H9 (cell line): Measurements from ENCODE around the gene KCTD7. TPM values are rescaled to one million over a fixed set of nuclear protein-coding genes. Genes with fewer than 3 reads are reported as not detected.
"Not testable (repeated sequence)": the region's sequence is repeated elsewhere in the genome, so short reads cannot be mapped to it uniquely, and the experiment has no call there.

ENCODE experiments used
- DNase-seq: peaks from one replicate; pipeline ENCODE4 v3.0.0-alpha.2; 2017
- H2AFZ ChIP-seq: one replicate; pipeline ENCODE4 v1.6.1; 2013; ENCODE audit warnings: mild to moderate bottlenecking, low read length, control low read depth, moderate library complexity
- H2AK5ac ChIP-seq: 2 replicates; pipeline ENCODE4 v1.6.1; 2013; ENCODE audit warnings: low read length, control low read depth, mixed read lengths; ENCODE audit not compliant: insufficient read length
- H2BK120ac ChIP-seq: one replicate; pipeline ENCODE4 v1.6.1; 2013; ENCODE audit warnings: low read depth, mild to moderate bottlenecking, low read length, control low read depth, inconsistent platforms; ENCODE audit not compliant: poor library complexity, severe bottlenecking
- H2BK12ac ChIP-seq: 2 replicates; pipeline ENCODE4 v1.6.1; 2013; ENCODE audit warnings: low read length, control low read depth, mixed read lengths, low read depth; ENCODE audit not compliant: insufficient read length
- H2BK15ac ChIP-seq: 2 replicates; pipeline ENCODE4 v1.6.1; 2013; ENCODE audit warnings: low read depth, low read length, control low read depth
- H2BK20ac ChIP-seq: one replicate; pipeline ENCODE4 v1.6.1; 2013; ENCODE audit warnings: low read depth, mild to moderate bottlenecking, low read length, control low read depth, inconsistent platforms; ENCODE audit not compliant: poor library complexity, severe bottlenecking
- H2BK5ac ChIP-seq: 2 replicates; pipeline ENCODE4 v1.6.1; 2013; ENCODE audit warnings: low read length, control low read depth, mixed read lengths; ENCODE audit not compliant: insufficient read length
- H3K14ac ChIP-seq: 2 replicates; pipeline ENCODE4 v1.6.1; 2013; ENCODE audit warnings: low read length, control low read depth; ENCODE audit not compliant: insufficient read depth
- H3K18ac ChIP-seq: 2 replicates; pipeline ENCODE4 v1.6.1; 2013; ENCODE audit warnings: low read depth, mild to moderate bottlenecking, mixed read lengths, low read length, control low read depth; ENCODE audit not compliant: insufficient read length
- H3K23ac ChIP-seq: 2 replicates; pipeline ENCODE4 v1.6.1; 2013; ENCODE audit warnings: low read length, control low read depth, mixed read lengths, low read depth; ENCODE audit not compliant: insufficient read length
- H3K23me2 ChIP-seq: 2 replicates; pipeline ENCODE4 v1.6.1; 2013; ENCODE audit warnings: low read depth, mild to moderate bottlenecking, mixed read lengths, low read length, control low read depth; ENCODE audit not compliant: insufficient read length, poor library complexity, severe bottlenecking
- H3K27ac ChIP-seq: 2 replicates; pipeline ENCODE4 v1.5.1; 2013; ENCODE audit warnings: low read length, control low read depth, mixed read lengths, low read depth; ENCODE audit not compliant: insufficient read length
- H3K27me3 ChIP-seq: 2 replicates; pipeline ENCODE4 v1.6.1; 2013; ENCODE audit warnings: low read length, control low read depth, inconsistent platforms; ENCODE audit not compliant: insufficient read depth
- H3K4ac ChIP-seq: 2 replicates; pipeline ENCODE4 v1.6.1; 2013; ENCODE audit warnings: low read depth, mild to moderate bottlenecking, control low read depth, inconsistent platforms, low read length, moderate library complexity
- H3K4me1 ChIP-seq: 2 replicates; pipeline ENCODE4 v1.6.1; 2013; ENCODE audit warnings: low read length, control low read depth, inconsistent platforms; ENCODE audit not compliant: insufficient read depth
- H3K4me2 ChIP-seq: 2 replicates; pipeline ENCODE4 v1.6.1; 2013; ENCODE audit warnings: low read length, control low read depth, mixed read lengths; ENCODE audit not compliant: insufficient read length, insufficient read depth
- H3K56ac ChIP-seq: 2 replicates; pipeline ENCODE4 v1.6.1; 2013; ENCODE audit warnings: low read depth, mild to moderate bottlenecking, mixed read lengths, low read length, control low read depth; ENCODE audit not compliant: insufficient read length
- H3K79me1 ChIP-seq: 2 replicates; pipeline ENCODE4 v1.6.1; 2013; ENCODE audit warnings: low read depth, mild to moderate bottlenecking, moderate library complexity, low read length, control low read depth, inconsistent platforms; ENCODE audit not compliant: insufficient read depth, poor library complexity, severe bottlenecking
- H3K79me2 ChIP-seq: 2 replicates; pipeline ENCODE4 v1.6.1; 2013; ENCODE audit warnings: low read length, control low read depth, inconsistent platforms; ENCODE audit not compliant: insufficient read depth
- H3K9ac ChIP-seq: 2 replicates; pipeline ENCODE4 v1.6.1; 2013; ENCODE audit warnings: low read length, control low read depth, mixed read lengths; ENCODE audit not compliant: insufficient read length; ENCODE audit errors: extremely low read depth
- H3K9me3 ChIP-seq: one replicate; pipeline ENCODE4 v1.6.1; 2013; ENCODE audit warnings: low read depth, low read length, inconsistent platforms; ENCODE audit not compliant: control insufficient read depth
- H3T11ph ChIP-seq: one replicate; pipeline ENCODE4 v1.6.1; 2013; ENCODE audit warnings: mild to moderate bottlenecking, low read length, control low read depth, inconsistent platforms
- H4K20me1 ChIP-seq: one replicate; pipeline ENCODE4 v1.6.1; 2013; ENCODE audit not compliant: control insufficient read depth, insufficient read length, insufficient read depth
- H4K5ac ChIP-seq: 2 replicates; pipeline ENCODE4 v1.6.1; 2013; ENCODE audit warnings: low read depth, mild to moderate bottlenecking, mixed read lengths, low read length, control low read depth; ENCODE audit not compliant: insufficient read length
- H4K8ac ChIP-seq: replicated peaks from 2 replicates; pipeline ENCODE4 v1.6.1; 2013; ENCODE audit warnings: low read length, control low read depth, mixed read lengths, low read depth; ENCODE audit not compliant: insufficient read length
- H4K91ac ChIP-seq: 2 replicates; pipeline ENCODE4 v1.6.1; 2013; ENCODE audit warnings: low read depth, mild to moderate bottlenecking, moderate library complexity, mixed read lengths, low read length, control low read depth; ENCODE audit not compliant: insufficient read length
- H3K27ac Mint-ChIP-seq, 3 experiments: 2 replicates in 2 of 3; 3 replicates in 1 of 3; pipeline ENCODE4 v1.8.0; 2020 to 2021; ENCODE audit warnings: mixed read lengths in 3 of 3, mild to moderate bottlenecking in 1 of 3, moderate library complexity in 1 of 3
- H3K27me3 Mint-ChIP-seq: 2 replicates; pipeline ENCODE4 v1.8.0; 2021; ENCODE audit warnings: low read depth, mild to moderate bottlenecking, moderate library complexity, mixed read lengths
- H3K36me3 Mint-ChIP-seq, 3 experiments: 2 replicates in 2 of 3; 3 replicates in 1 of 3; pipeline ENCODE4 v1.8.0; 2020 to 2021; ENCODE audit warnings: low read depth in 3 of 3, mixed read lengths in 3 of 3; ENCODE audit not compliant: insufficient read depth in 1 of 3
- H3K4me1 Mint-ChIP-seq, 2 experiments: 2 replicates each; pipeline ENCODE4 v1.8.0; 2020; ENCODE audit warnings: mixed read lengths in 2 of 2
- H3K4me3 Mint-ChIP-seq, 2 experiments: 2 replicates in 1 of 2; 3 replicates in 1 of 2; pipeline ENCODE4 v1.8.0; 2020 to 2021; ENCODE audit warnings: mild to moderate bottlenecking in 2 of 2, mixed read lengths in 2 of 2, moderate library complexity in 1 of 2
- H3K9me3 Mint-ChIP-seq, 2 experiments: 2 replicates in 1 of 2; 3 replicates in 1 of 2; pipeline ENCODE4 v1.8.0; 2020; ENCODE audit warnings: mild to moderate bottlenecking in 2 of 2, mixed read lengths in 2 of 2, moderate library complexity in 1 of 2
- WGBS: extraction: QIAGEN DNeasy Blood & Tissue Kit; methylation state at CpG from one replicate; pipeline ENCODE4 v1.1.7; 2013; ENCODE audit warnings: missing lambda C conversion rate, low lambda C conversion rate, mixed read lengths; ENCODE audit not compliant: insufficient read length; ENCODE audit errors: extremely low coverage; 5-methylcytosine and 5-hydroxymethylcytosine counted together
- total RNA-seq: library from RNA; stranded (reverse); gene quantifications from 2 replicates; pipeline ENCODE4 v1.2.1, GENCODE V29; 2021
- TF ChIP-seq, protein P1 (sequence below): fragments of 200-600 bp; sonication (generic); conservative IDR thresholded peaks from 3 replicates; pipeline ENCODE4 v1.8.0; 2021; ENCODE audit warnings: antibody characterized with exemption, mild to moderate bottlenecking

Gene KCTD7
- total RNA-seq, 1 experiment from 2014 or later = 8.9 TPM

DNA sequence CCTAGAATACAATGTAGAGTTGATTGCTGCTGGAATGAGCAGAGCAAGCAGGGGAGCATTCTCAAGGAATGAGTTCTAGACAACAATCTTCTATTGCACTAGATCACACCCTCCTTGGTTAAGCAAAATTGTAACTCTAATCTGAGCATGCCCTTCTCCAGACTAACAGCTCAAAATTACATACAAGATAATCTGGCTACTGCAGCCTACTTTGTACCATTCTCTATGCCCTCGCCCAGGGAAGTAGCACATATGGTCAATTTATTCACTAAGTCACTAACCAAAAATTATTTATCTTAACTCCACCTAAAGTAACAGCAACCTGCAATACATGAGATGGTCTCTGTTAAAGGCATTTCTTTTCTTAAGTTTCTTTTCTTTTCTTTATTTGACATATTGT is 42.5 kb upstream of the KCTD7 start:
- no peak overlapping the region for H3K4me2 ChIP-seq
- H4K20me1 ChIP-seq = no peaks in the 10 kb centered on the region
- no peaks in the 10 kb centered on the region for H3K27me3 ChIP-seq
- H3K27ac ChIP-seq = no peak overlapping the region
- peaks cover 23 to 43% (median 24%) of the 10 kb centered on the region in 3 experiments for H3K36me3 Mint-ChIP-seq
- TF ChIP-seq, protein P1, sequence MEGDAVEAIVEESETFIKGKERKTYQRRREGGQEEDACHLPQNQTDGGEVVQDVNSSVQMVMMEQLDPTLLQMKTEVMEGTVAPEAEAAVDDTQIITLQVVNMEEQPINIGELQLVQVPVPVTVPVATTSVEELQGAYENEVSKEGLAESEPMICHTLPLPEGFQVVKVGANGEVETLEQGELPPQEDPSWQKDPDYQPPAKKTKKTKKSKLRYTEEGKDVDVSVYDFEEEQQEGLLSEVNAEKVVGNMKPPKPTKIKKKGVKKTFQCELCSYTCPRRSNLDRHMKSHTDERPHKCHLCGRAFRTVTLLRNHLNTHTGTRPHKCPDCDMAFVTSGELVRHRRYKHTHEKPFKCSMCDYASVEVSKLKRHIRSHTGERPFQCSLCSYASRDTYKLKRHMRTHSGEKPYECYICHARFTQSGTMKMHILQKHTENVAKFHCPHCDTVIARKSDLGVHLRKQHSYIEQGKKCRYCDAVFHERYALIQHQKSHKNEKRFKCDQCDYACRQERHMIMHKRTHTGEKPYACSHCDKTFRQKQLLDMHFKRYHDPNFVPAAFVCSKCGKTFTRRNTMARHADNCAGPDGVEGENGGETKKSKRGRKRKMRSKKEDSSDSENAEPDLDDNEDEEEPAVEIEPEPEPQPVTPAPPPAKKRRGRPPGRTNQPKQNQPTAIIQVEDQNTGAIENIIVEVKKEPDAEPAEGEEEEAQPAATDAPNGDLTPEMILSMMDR = no peak
- H2BK12ac ChIP-seq = no peak overlapping the region
- no peak overlapping the region for H2BK5ac ChIP-seq
- no peak overlapping the region for H2AK5ac ChIP-seq
- H2BK20ac ChIP-seq = no peak overlapping the region
- H3K4ac ChIP-seq = no peak overlapping the region
- H2BK15ac ChIP-seq = no peak overlapping the region
- DNase-seq = no peak
- H2AFZ ChIP-seq = no peak overlapping the region
- H3K9ac ChIP-seq = no peak overlapping the region
- peaks cover 4% of the 10 kb centered on the region for H3K79me1 ChIP-seq
- no peak overlapping the region for H3T11ph ChIP-seq
- no peak overlapping the region for H4K91ac ChIP-seq
- no peak overlapping the region for H2BK120ac ChIP-seq
- WGBS = no CpG with 5 or more reads among the region's 1 CpG
- peaks cover 42% of the 10 kb centered on the region; the same call in 1 of the 2 replicates for H3K79me2 ChIP-seq
- no peak overlapping the region for H3K18ac ChIP-seq
- H3K56ac ChIP-seq = no peak overlapping the region
- H3K4me3 Mint-ChIP-seq = no peak overlapping the region
- H3K14ac ChIP-seq = no peak overlapping the region
- no peak overlapping the region for H3K27ac Mint-ChIP-seq
- H3K4me1 ChIP-seq = no peaks in the 10 kb centered on the region
- no peak overlapping the region for H4K5ac ChIP-seq
- H3K4me1 Mint-ChIP-seq = peaks cover 10 to 15% of the 10 kb centered on the region in 2 experiments
- no peaks in the 10 kb centered on the region for H3K9me3 ChIP-seq
- H3K23me2 ChIP-seq = peaks cover 2% of the 10 kb centered on the region
- H3K23ac ChIP-seq = no peak overlapping the region
- peaks cover 0 to 2% of the 10 kb centered on the region in 2 experiments; a peak in 1 of 5 replicates for H3K9me3 Mint-ChIP-seq
- H4K8ac ChIP-seq = no peak overlapping the region
- no peaks in the 10 kb centered on the region for H3K27me3 Mint-ChIP-seq

DNA sequence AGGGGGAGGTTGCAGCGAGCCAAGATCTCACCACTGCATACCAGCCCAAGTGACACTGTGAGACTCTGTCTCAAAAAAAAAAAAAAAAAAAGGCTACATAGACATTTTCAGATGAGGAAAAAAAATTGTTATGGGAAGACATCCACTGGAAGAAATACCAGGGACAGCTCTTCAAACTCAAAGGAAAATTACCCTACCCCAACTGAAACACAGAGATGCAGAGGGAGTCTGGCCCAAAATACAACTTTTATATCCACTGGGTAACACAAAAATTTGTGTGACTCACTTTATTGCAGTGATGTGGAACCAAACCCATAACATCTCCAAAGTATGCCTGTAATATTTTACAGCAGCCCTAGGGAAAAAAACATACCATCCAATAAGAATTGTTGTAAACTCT is 40.5 kb upstream of the KCTD7 start:
- not testable (repeated sequence) for H3K27ac Mint-ChIP-seq, H2BK12ac ChIP-seq, H3K18ac ChIP-seq, H3K79me1 ChIP-seq, H3K9me3 Mint-ChIP-seq, H2BK5ac ChIP-seq, H4K8ac ChIP-seq, H3K9me3 ChIP-seq, H3K27ac ChIP-seq, H2BK120ac ChIP-seq, H3K4me1 ChIP-seq, H3K4me2 ChIP-seq, H2AK5ac ChIP-seq, H3K4me3 Mint-ChIP-seq, DNase-seq, H3K23me2 ChIP-seq, H3K27me3 Mint-ChIP-seq, H2BK20ac ChIP-seq, H3K4ac ChIP-seq, H4K91ac ChIP-seq, H2AFZ ChIP-seq, H3K27me3 ChIP-seq, H3K14ac ChIP-seq, H2BK15ac ChIP-seq, H3K56ac ChIP-seq, H4K20me1 ChIP-seq, H3T11ph ChIP-seq, H4K5ac ChIP-seq, H3K9ac ChIP-seq, H3K23ac ChIP-seq
- no CpG with 5 or more reads among the region's 1 CpG for WGBS
- Mint-ChIP-seq H3K36me3 (peaks cover 15 to 27% (median 21%) of the 10 kb centered on the region in 3 experiments), H3K4me1 (peaks cover 19 to 23% of the 10 kb centered on the region in 2 experiments)
- H3K79me2 ChIP-seq = peaks cover 43% of the 10 kb centered on the region; the same call in 1 of the 2 replicates
